GM21825 (cell line): ENCODE results near the gene MYO18A.
"Not testable (repeated sequence)": the region's sequence is repeated elsewhere in the genome, so short reads cannot be mapped to it uniquely, and the experiment has no call there.

ENCODE experiments used
- ATAC-seq: cut with Tn5 transposase; IDR thresholded peaks from one replicate; pipeline ENCODE4 v1.9.1; 2021; ENCODE audit warnings: mild to moderate bottlenecking, moderate library complexity; ENCODE audit not compliant: unreplicated experiment

Gene MYO18A

GRCh38 chr17:29180034-29180787 is at the start of gene MYO18A:
Gene MYO18A, minus strand, starts transcription at chr17:29180398. Its CDS starts 13,458 bp downstream, at chr17:29166940.
- peak; percentile 77 for ATAC-seq

- no peak for ATAC-seq
Observed at GRCh38 chr17:29225396-29225795, 45.2 kb upstream of the MYO18A start.

GRCh38 chr17:29221338-29221737 is 41.1 kb upstream of the MYO18A start:
- not testable (repeated sequence) for ATAC-seq

- ATAC-seq, result no peak
Observed at GRCh38 chr17:29219378-29220047, 39.3 kb upstream of the MYO18A start.

GRCh38 chr17:29216856-29217255 is 36.7 kb upstream of the MYO18A start:
- ATAC-seq, result no peak

GRCh38 chr17:29216181-29216580 is 36.0 kb upstream of the MYO18A start:
- ATAC-seq, result no peak

- ATAC-seq, result no peak
Observed at GRCh38 chr17:29215717-29216116, 35.5 kb upstream of the MYO18A start.

- ATAC-seq, result no peak
Observed at GRCh38 chr17:29215174-29215573, 35.0 kb upstream of the MYO18A start.

- no peak for ATAC-seq
Observed at GRCh38 chr17:29214215-29215146, 34.3 kb upstream of the MYO18A start.

- no peak for ATAC-seq
Observed at GRCh38 chr17:29212681-29213121, 32.5 kb upstream of the MYO18A start.

- no peak for ATAC-seq
Observed at GRCh38 chr17:29212094-29212631, 32.0 kb upstream of the MYO18A start.

GRCh38 chr17:29210879-29211278 is 30.7 kb upstream of the MYO18A start:
- no peak for ATAC-seq

- no peak for ATAC-seq
Observed at GRCh38 chr17:29209073-29209472, 28.9 kb upstream of the MYO18A start.

- no peak for ATAC-seq
Observed at GRCh38 chr17:29207975-29208374, 27.8 kb upstream of the MYO18A start.

- no peak for ATAC-seq
Observed at GRCh38 chr17:29205047-29205446, 24.8 kb upstream of the MYO18A start.

- not testable (repeated sequence) for ATAC-seq
Observed at GRCh38 chr17:29204068-29204804, 24.0 kb upstream of the MYO18A start.

- ATAC-seq, result no peak
Observed at GRCh38 chr17:29197516-29198272, 17.5 kb upstream of the MYO18A start.

- ATAC-seq, result no peak
Observed at GRCh38 chr17:29196769-29197515, 16.7 kb upstream of the MYO18A start.
